Measurements from ENCODE around the gene GDI2.
"Not testable (repeated sequence)": the region's sequence is repeated elsewhere in the genome, so short reads cannot be mapped to it uniquely, and the experiment has no call there.

Gene GDI2

GRCh38 chr10:5813341-5814109, at the start of gene GDI2:
GDI2 (minus strand) TSS chr10:5813434; CDS start chr10:5813258, 176 bp downstream.
- peaks cover 38% of the 10 kb centered on the region for H3K4me1 Mint-ChIP-seq
- H3K36me3 Mint-ChIP-seq, result peaks cover 7% of the 10 kb centered on the region

GRCh38 chr10:5862360-5862961, 49.2 kb upstream of the GDI2 start:
- ATAC-seq (ENCODE audit: low read depth) (peak; percentile 83), DNase-seq (ENCODE audit: low spot score in 2 of 2) (no peak)
- peaks cover 25% of the 10 kb centered on the region for H3K4me1 Mint-ChIP-seq
- H3K27ac Mint-ChIP-seq, result peak overlapping the region; percentile 82
- no peaks in the 10 kb centered on the region for H3K9me3 Mint-ChIP-seq
- H3K4me3 Mint-ChIP-seq, result peak overlapping the region; percentile 60
- no peaks in the 10 kb centered on the region for H3K36me3 Mint-ChIP-seq
- no peaks in the 10 kb centered on the region for H3K27me3 Mint-ChIP-seq

More at GRCh38 chr10:5813341-5814109, at the start of gene GDI2:
- peak within 1 kb of the TSS; percentile 95 for H3K27ac Mint-ChIP-seq
- H3K27me3 Mint-ChIP-seq, result no peaks in the 10 kb centered on the region
- ATAC-seq (ENCODE audit: low read depth) (peak; percentile 84), DNase-seq (ENCODE audit: low spot score in 2 of 2) (peak; percentile 96 to 98)
- peak within 1 kb of the TSS; percentile 100 for H3K4me3 Mint-ChIP-seq
- H3K9me3 Mint-ChIP-seq, result no peaks in the 10 kb centered on the region

GRCh38 chr10:5860066-5860465, 46.8 kb upstream of the GDI2 start:
- Mint-ChIP-seq H3K27me3 (no peaks in the 10 kb centered on the region), H3K27ac (no peak overlapping the region), H3K4me3 (no peak overlapping the region), H3K4me1 (peaks cover 15% of the 10 kb centered on the region), H3K9me3 (no peaks in the 10 kb centered on the region), H3K36me3 (no peaks in the 10 kb centered on the region)
- DNase-seq (ENCODE audit: low spot score in 2 of 2), result no peak
- no peak for ATAC-seq (ENCODE audit: low read depth)

DNA sequence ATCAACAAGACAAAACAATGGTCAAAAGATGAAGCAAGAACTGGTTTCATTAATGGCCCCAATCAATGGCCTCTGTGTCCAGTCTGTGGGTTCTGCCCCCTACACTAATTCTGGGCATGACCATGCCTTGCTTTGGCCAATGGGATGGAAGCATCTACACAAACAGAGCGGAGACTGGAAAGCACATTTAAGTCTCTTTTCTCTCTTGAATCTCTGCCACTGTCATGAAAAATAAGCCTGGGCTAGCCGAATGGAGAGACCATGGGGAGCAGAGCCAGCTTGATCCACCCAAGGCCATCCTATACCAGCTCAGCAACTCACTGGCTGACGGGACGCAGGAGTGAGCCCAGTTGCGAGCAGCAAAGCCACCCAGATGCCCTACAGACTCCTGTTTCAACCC, 45.6 kb upstream of the GDI2 start:
- ATAC-seq (ENCODE audit: low read depth), result no peak
- H3K36me3 Mint-ChIP-seq, result no peaks in the 10 kb centered on the region
- H3K27ac Mint-ChIP-seq, result no peak overlapping the region
- no peak overlapping the region for H3K4me3 Mint-ChIP-seq
- H3K9me3 Mint-ChIP-seq, result no peaks in the 10 kb centered on the region
- peaks cover 15% of the 10 kb centered on the region for H3K4me1 Mint-ChIP-seq
- DNase-seq (ENCODE audit: low spot score in 2 of 2), result no peak
- no peaks in the 10 kb centered on the region for H3K27me3 Mint-ChIP-seq

DNA sequence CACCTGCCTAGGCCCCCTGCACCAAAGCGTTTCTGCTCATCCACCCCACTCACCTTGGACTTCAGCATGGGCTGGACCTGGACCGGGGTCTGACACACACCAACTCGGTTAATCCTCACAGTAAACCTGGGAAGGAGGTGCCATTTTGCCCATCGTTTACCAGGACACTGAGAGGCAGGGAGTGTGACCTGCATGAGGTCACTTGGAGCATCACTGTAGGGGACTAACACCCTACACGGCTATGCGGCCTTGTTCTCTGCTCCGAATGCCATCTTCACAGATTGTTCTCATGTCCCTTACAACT, 43.4 kb upstream of the GDI2 start:
- H3K4me3 Mint-ChIP-seq, result no peak overlapping the region
- ATAC-seq (ENCODE audit: low read depth) (no peak), DNase-seq (ENCODE audit: low spot score in 2 of 2) (no peak)
- peaks cover 12% of the 10 kb centered on the region for H3K4me1 Mint-ChIP-seq
- no peaks in the 10 kb centered on the region for H3K9me3 Mint-ChIP-seq
- H3K27ac Mint-ChIP-seq, result no peak overlapping the region
- no peaks in the 10 kb centered on the region for H3K27me3 Mint-ChIP-seq
- H3K36me3 Mint-ChIP-seq, result no peaks in the 10 kb centered on the region

DNA sequence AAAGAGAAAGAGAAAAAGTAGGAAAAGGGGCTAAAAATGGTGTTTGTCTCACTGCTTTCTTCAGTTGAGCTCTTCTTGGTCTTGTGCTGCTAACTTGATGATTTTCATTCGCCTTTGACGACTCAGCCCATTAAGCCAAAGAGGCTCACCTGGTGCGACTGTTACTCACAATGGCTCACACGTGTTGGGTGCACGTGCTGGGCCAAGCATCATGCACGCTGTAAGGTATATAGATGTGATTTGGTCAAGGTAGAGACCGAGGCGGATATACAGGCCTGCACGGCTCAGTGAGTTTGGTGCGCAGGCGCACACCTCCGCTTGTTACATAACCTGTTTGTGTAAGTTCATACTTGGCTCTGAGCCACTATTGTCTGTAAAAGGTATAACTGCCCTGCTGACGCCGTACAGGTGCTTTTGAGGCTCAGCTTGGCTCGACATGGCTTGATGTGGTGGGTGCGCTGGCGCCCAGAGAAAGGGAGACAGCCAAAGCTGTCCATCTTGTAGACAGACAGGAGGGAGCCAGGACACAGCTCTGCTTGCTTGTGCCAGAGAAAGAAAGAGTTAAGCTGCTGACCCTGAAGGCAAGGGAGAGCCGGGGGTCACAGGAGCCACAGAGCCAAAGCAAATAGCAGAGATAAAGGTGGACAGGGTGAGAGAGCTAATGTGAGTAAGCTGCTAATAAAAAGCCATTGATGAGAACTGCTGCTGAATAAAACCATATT, 42.9 kb upstream of the GDI2 start:
- H3K27ac Mint-ChIP-seq, result no peak overlapping the region
- H3K4me1 Mint-ChIP-seq, result peaks cover 12% of the 10 kb centered on the region
- no peaks in the 10 kb centered on the region for H3K9me3 Mint-ChIP-seq
- no peaks in the 10 kb centered on the region for H3K36me3 Mint-ChIP-seq
- ATAC-seq (ENCODE audit: low read depth) (no peak), DNase-seq (ENCODE audit: low spot score in 2 of 2) (no peak)
- no peaks in the 10 kb centered on the region for H3K27me3 Mint-ChIP-seq
- no peak overlapping the region for H3K4me3 Mint-ChIP-seq

DNA sequence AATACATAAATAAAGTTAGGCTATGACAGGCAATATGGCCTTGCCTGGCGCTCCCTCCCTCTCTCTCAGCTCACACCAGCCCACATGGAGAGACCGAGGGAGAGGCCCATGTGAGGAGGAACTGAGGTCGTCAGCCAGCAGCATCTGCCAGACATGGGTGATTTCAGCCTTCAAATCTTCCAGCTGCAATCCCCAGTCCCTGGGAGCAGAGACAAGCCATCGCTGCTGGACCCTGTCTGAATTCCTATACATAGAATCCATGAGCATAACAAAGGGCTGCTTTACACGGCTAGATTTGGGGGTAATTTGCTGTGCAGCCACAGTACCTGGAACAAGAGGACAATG, 40.9 kb upstream of the GDI2 start:
- Mint-ChIP-seq H3K27me3 (no peaks in the 10 kb centered on the region), H3K4me3 (no peak overlapping the region), H3K36me3 (no peaks in the 10 kb centered on the region), H3K27ac (no peak overlapping the region), H3K9me3 (no peaks in the 10 kb centered on the region), H3K4me1 (peaks cover 9% of the 10 kb centered on the region)
- no peak for DNase-seq (ENCODE audit: low spot score in 2 of 2)
- ATAC-seq (ENCODE audit: low read depth), result no peak

DNA sequence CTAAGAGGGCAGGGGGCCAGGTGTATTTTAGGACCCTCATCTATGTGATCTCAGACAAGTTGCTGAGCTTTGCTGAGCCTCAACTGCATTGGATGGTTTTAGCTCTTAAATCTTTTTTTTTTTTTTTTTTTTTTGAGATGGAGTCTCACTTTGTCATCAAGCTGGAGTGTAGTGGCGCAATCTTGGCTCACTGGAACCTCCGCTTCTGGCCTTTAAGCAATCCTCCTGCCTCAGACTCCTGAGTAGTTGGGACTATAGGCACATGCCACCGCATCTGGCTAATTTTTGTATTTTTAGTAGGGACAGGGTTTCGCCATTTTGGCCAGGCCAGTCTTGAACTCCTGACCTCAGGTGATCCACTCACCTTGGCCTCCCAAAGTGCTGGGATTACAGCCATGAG, 33.4 kb upstream of the GDI2 start:
- not testable (repeated sequence) for H3K36me3 Mint-ChIP-seq; H3K9me3 Mint-ChIP-seq; H3K27me3 Mint-ChIP-seq; DNase-seq (ENCODE audit: low spot score in 2 of 2); ATAC-seq (ENCODE audit: low read depth); H3K4me3 Mint-ChIP-seq
- H3K27ac Mint-ChIP-seq, result peak overlapping the region; percentile 94
- peaks cover 28% of the 10 kb centered on the region for H3K4me1 Mint-ChIP-seq

DNA sequence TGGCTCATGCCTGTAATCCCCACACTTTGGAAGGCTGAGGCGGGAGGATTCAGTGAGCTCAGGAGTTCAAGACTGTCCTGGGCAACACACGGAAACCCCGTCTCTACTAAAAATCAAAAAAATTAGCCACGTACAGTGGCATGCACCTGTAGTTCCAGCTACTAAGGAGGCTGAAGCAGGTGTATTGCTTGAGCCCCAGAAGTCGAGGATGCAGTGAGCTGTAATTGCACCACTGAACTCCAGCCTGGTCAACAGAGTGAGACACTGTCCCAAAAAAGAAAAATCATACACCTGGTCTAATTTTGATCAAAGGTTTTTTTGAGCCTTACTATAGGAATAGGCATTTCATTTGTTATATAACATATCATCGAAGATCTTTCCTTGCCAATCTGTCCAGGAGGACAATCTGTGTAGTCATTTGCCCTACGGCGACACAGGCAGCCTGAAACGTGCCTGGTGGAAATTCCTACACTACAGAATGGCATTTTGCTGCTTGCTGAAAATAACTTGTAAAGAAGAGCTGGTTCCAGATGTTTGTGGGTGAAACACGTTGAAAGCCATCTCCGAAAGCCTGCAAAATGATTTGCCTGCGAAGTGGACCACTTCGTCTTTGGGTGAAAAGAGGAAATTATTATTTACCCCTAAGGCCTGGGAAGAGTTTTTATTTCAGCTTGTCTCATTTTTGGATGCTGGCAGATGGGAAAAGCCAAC, 31.3 kb upstream of the GDI2 start:
- H3K4me3 Mint-ChIP-seq, result peak overlapping the region; percentile 82
- ATAC-seq (ENCODE audit: low read depth) (no peak), DNase-seq (ENCODE audit: low spot score in 2 of 2) (no peak)
- H3K9me3 Mint-ChIP-seq, result no peaks in the 10 kb centered on the region
- H3K27ac Mint-ChIP-seq, result peak overlapping the region; percentile 97
- no peaks in the 10 kb centered on the region for H3K36me3 Mint-ChIP-seq
- H3K27me3 Mint-ChIP-seq, result no peaks in the 10 kb centered on the region
- peaks cover 43% of the 10 kb centered on the region for H3K4me1 Mint-ChIP-seq

GRCh38 chr10:5843686-5844344, 30.6 kb upstream of the GDI2 start:
- peak; percentile 11 for ATAC-seq (ENCODE audit: low read depth)
- peak overlapping the region; percentile 97 for H3K27ac Mint-ChIP-seq
- H3K9me3 Mint-ChIP-seq, result no peaks in the 10 kb centered on the region
- peak overlapping the region; percentile 82 for H3K4me3 Mint-ChIP-seq
- DNase-seq (ENCODE audit: low spot score in 2 of 2), result no peak
- H3K4me1 Mint-ChIP-seq, result peaks cover 44% of the 10 kb centered on the region
- H3K36me3 Mint-ChIP-seq, result no peaks in the 10 kb centered on the region
- H3K27me3 Mint-ChIP-seq, result no peaks in the 10 kb centered on the region

DNA sequence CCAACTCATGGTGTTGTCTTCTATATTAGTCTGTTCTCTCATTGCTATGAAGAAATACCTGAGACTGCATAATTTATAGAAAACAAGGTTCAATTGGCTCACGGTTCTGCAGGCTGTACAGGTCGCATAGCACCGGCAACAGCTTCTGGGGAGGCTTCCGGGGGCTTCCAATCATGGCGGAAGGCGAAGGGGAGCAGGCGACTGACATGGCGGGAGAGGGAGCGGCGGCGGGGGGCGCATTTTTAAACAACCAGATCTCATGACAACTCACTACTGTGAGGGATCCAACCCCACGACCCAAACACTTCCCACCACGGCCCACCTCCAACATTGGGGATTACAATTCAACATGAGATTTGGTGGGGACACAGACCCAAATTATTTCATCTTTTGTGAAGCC, 28.7 kb upstream of the GDI2 start:
- DNase-seq (ENCODE audit: low spot score in 2 of 2) (no peak), ATAC-seq (ENCODE audit: low read depth) (no peak)
- Mint-ChIP-seq H3K9me3 (no peaks in the 10 kb centered on the region), H3K27me3 (no peaks in the 10 kb centered on the region), H3K4me1 (peaks cover 50% of the 10 kb centered on the region), H3K36me3 (no peaks in the 10 kb centered on the region), H3K27ac (peak overlapping the region; percentile 99), H3K4me3 (no peak overlapping the region)

- H3K27me3 Mint-ChIP-seq, result no peaks in the 10 kb centered on the region
- peak overlapping the region; percentile 99 for H3K27ac Mint-ChIP-seq
- DNase-seq (ENCODE audit: low spot score in 2 of 2) (peak; percentile 64 to 72), ATAC-seq (ENCODE audit: low read depth) (peak; percentile 78)
- peaks cover 42% of the 10 kb centered on the region for H3K4me1 Mint-ChIP-seq
- no peaks in the 10 kb centered on the region for H3K36me3 Mint-ChIP-seq
- peak overlapping the region; percentile 81 for H3K4me3 Mint-ChIP-seq
- no peaks in the 10 kb centered on the region for H3K9me3 Mint-ChIP-seq
These were observed 27.4 kb upstream of the GDI2 start for GRCh38 chr10:5840314-5841307.

DNA sequence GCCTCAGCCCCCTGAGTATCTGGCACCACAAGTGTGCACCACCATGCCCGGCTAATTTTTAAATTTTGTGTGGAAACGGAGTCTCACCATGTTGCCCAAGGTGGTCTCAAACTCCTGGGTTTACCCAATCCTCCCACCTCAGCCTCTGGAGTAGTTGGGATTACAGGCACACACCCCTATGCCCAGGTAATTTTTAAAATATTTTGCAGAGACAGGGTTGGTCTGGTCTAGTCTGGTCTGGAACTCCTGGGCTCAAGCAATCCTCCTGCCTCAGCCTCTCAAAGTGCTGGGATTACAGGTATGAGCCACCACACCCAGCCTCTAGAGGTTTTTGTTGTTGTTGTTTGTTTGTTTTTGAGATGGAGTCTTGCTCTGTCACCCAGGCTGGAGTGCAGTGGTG, 22.9 kb upstream of the GDI2 start:
- H3K36me3 Mint-ChIP-seq; DNase-seq (ENCODE audit: low spot score in 2 of 2); ATAC-seq (ENCODE audit: low read depth); H3K27ac Mint-ChIP-seq; H3K9me3 Mint-ChIP-seq; H3K27me3 Mint-ChIP-seq; H3K4me3 Mint-ChIP-seq: not testable (repeated sequence)
- H3K4me1 Mint-ChIP-seq, result peaks cover 19% of the 10 kb centered on the region
